ENCODE data around the gene CCDC102A. TPM values are rescaled to one million over a fixed set of nuclear protein-coding genes. Genes with fewer than 3 reads are reported as not detected.

The CCDC102A gene
- polyA plus RNA-seq, 2 of the 4 experiments (the other 2 are of a cell fraction) = 8.0 to 8.3 TPM

GRCh38 chr16:57479976-57480753 lies 56.2 kb downstream of the CCDC102A start (continued):
- TF ChIP-seq MAZ (IDR thresholded peaks at IDR 0.05; ENCODE audit: borderline replicate concordance, low read depth, low read length) = no peak
- TF ChIP-seq NFE2L2 (conservative IDR thresholded peaks at IDR 0.05; ENCODE audit: low read length) = no peak
- TF ChIP-seq KDM5A (IDR thresholded peaks at IDR 0.05) = no peak
- TF ChIP-seq, protein P1, sequence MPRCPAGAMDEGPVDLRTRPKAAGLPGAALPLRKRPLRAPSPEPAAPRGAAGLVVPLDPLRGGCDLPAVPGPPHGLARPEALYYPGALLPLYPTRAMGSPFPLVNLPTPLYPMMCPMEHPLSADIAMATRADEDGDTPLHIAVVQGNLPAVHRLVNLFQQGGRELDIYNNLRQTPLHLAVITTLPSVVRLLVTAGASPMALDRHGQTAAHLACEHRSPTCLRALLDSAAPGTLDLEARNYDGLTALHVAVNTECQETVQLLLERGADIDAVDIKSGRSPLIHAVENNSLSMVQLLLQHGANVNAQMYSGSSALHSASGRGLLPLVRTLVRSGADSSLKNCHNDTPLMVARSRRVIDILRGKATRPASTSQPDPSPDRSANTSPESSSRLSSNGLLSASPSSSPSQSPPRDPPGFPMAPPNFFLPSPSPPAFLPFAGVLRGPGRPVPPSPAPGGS (IDR thresholded peaks at IDR 0.05) = no peak
- no peak for TF ChIP-seq RCOR1 (IDR thresholded peaks at IDR 0.05; ENCODE audit: low read depth, low read length)
- TF ChIP-seq NPAS2 (CRISPR knock-in tag; IDR thresholded peaks at IDR 0.05; ENCODE audit: borderline replicate concordance) = no peak
- TF ChIP-seq HEYL (CRISPR knock-in tag; IDR thresholded peaks at IDR 0.05) = no peak
- TF ChIP-seq E2F6 (IDR thresholded peaks at IDR 0.05; ENCODE audit: borderline replicate concordance, low read depth) = peak; percentile 41; the same call in 1 of the 2 replicates
- TF ChIP-seq HDAC2 (IDR thresholded peaks at IDR 0.05) = no peak; the same call in 1 of the 2 replicates
- TF ChIP-seq EHMT2 (IDR thresholded peaks at IDR 0.05; ENCODE audit: low read depth) = no peak
- TF ChIP-seq, protein P2, sequence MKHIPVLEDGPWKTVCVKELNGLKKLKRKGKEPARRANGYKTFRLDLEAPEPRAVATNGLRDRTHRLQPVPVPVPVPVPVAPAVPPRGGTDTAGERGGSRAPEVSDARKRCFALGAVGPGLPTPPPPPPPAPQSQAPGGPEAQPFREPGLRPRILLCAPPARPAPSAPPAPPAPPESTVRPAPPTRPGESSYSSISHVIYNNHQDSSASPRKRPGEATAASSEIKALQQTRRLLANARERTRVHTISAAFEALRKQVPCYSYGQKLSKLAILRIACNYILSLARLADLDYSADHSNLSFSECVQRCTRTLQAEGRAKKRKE (CRISPR knock-in tag; IDR thresholded peaks at IDR 0.05; ENCODE audit: low read depth) = peak; percentile 6; the same call in 1 of the 2 replicates
- no peak for TF ChIP-seq CEBPB (IDR thresholded peaks at IDR 0.05)
- TF ChIP-seq, protein P3, sequence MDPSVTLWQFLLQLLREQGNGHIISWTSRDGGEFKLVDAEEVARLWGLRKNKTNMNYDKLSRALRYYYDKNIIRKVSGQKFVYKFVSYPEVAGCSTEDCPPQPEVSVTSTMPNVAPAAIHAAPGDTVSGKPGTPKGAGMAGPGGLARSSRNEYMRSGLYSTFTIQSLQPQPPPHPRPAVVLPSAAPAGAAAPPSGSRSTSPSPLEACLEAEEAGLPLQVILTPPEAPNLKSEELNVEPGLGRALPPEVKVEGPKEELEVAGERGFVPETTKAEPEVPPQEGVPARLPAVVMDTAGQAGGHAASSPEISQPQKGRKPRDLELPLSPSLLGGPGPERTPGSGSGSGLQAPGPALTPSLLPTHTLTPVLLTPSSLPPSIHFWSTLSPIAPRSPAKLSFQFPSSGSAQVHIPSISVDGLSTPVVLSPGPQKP (IDR thresholded peaks at IDR 0.05; ENCODE audit: low read depth, low read length) = no peak
- peak in 1 of 2 experiments; percentile 58 for TF ChIP-seq JUN (IDR thresholded peaks at IDR 0.05)
- TF ChIP-seq, protein P4, sequence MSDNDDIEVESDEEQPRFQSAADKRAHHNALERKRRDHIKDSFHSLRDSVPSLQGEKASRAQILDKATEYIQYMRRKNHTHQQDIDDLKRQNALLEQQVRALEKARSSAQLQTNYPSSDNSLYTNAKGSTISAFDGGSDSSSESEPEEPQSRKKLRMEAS (IDR thresholded peaks at IDR 0.05) = peak; percentile 77

DNA sequence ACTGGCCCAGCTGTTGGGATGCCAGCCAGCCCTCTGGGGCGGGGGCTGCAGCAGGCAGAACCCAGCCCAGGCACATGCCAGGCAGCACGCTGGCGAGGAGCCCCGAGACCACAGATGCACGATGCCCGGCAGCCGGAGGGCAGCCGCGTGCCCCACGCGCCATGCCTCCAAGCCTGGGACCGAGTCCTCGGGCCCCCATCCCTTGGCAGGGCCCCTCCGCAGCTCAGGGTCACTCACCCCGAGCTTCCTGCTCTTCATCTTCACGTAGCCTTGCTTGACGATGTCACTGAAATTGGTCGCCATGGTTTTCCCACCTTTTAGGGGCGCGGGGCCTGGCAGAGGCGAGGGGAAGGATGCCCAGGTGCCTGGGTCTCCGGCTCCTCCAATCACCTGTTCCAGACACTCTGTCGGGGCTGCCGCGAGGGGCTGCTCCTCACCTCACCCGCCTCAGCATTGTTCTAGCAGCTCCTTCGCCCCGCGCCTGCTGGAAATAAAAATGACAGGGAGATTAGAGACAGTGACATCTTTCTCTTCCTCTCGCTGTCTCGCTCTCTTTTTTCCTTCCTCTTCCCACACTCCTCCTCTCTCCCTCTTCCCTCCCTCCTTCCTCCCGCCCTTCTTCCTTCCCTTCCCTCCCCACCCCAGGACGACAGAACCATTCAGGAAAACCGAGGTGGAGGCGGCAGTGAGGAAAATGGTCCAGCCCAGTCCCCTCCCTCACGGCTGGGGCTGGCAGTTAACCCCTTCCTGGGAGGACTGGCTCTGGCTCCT lies 57.0 kb downstream of the CCDC102A start:
- Histone ChIP-seq H3K4me3 (peak overlapping the region; percentile 48), H3K4me1 (peaks cover 91% of the 10 kb centered on the region), H3K9me3 (no peaks in the 10 kb centered on the region), H3K4me2 (peak overlapping the region; percentile 93), H3K27ac (peak overlapping the region; percentile 96 to 98)
- FAIRE-seq (no peak), DNase-seq (ENCODE audit: low read depth in 1 of 2, low spot score in 1 of 2) (peak in 1 of 2 experiments; percentile 82), ATAC-seq (peak; percentile 31 to 61; a peak in 4 of 6 replicates)
- POLR2A ChIA-PET = interaction anchor here (0.9 to 2.4 kb wide), 5 partner anchors 8 to 40 kb away, joined by 3 to 15 read pairs (median 5); partner anchors contain the start of genes CIAPIN1, COQ9 and POLR2C
- CTCF ChIA-PET = interaction anchor here (1.0 to 8.4 kb wide), 7 partner anchors 7 to 61 kb away, joined by 3 to 70 read pairs (median 8); partner anchors contain the start of genes DOK4 and POLR2C
- TF ChIP-seq, protein P4 (IDR thresholded peaks at IDR 0.05) = no peak
- TF ChIP-seq RARB (CRISPR knock-in tag; IDR thresholded peaks at IDR 0.05) (no peak), MAZ (IDR thresholded peaks at IDR 0.05; ENCODE audit: borderline replicate concordance, low read depth, low read length) (no peak), GATA3 (IDR thresholded peaks at IDR 0.05; ENCODE audit: borderline replicate concordance) (no peak), CBX8 (IDR thresholded peaks at IDR 0.05) (no peak), CHD2 (IDR thresholded peaks at IDR 0.05; ENCODE audit: low read length, partially characterized antibody) (no peak), EHF (CRISPR knock-in tag; IDR thresholded peaks at IDR 0.05) (no peak), TFCP2L1 (CRISPR knock-in tag; IDR thresholded peaks at IDR 0.05) (no peak), HOXB13 (CRISPR knock-in tag; IDR thresholded peaks at IDR 0.05; ENCODE audit: low read depth) (no peak), SREBF2 (IDR thresholded peaks at IDR 0.05) (no peak), ZFP36 (IDR thresholded peaks at IDR 0.05; ENCODE audit: borderline replicate concordance, partially characterized antibody) (no peak), BHLHE40 (IDR thresholded peaks at IDR 0.05; ENCODE audit: low read depth, low read length) (no peak), HOXB5 (CRISPR knock-in tag; IDR thresholded peaks at IDR 0.05) (no peak), KDM5A (IDR thresholded peaks at IDR 0.05) (no peak), NPAS2 (CRISPR knock-in tag; IDR thresholded peaks at IDR 0.05; ENCODE audit: borderline replicate concordance) (no peak), EP300 (IDR thresholded peaks at IDR 0.05) (no peak), CBX2 (IDR thresholded peaks at IDR 0.05; ENCODE audit: borderline replicate concordance, low read depth) (no peak), E2F6 (IDR thresholded peaks at IDR 0.05; ENCODE audit: borderline replicate concordance, low read depth) (no peak)
- TF ChIP-seq, protein P2 (CRISPR knock-in tag; IDR thresholded peaks at IDR 0.05; ENCODE audit: low read depth) = no peak
- 41% methylated on average over 24 of the region's 36 CpGs for WGBS (ENCODE audit: missing lambda C conversion rate)

All from A549 (cell line).